Stimulated activated CD4-positive, alpha-beta T cell treated with anti-CD3 and anti-CD28 coated beads, TNF-alpha, amount 100 ng/mL, for 4 hours (primary cell): Measurements from ENCODE around the gene CCDC57.
"Not testable (repeated sequence)": the region's sequence is repeated elsewhere in the genome, so short reads cannot be mapped to it uniquely, and the experiment has no call there.

Experiments
- DNase-seq, 3 experiments: peaks; one replicate each; pipeline ENCODE4 v3.0.0-alpha.2; 2020; ENCODE audit warnings: low read depth in 3 of 3

CCDC57 gene

GRCh38 chr17:82212331-82213250, at the start of gene CCDC57:
Gene CCDC57 (minus strand): TSS chr17:82212842. CDS start chr17:82201944, 10,898 bp downstream.
- DNase-seq = peak in 1 of 3 experiments; percentile 68

GRCh38 chr17:82262344-82262743, 49.7 kb upstream of the CCDC57 start:
- DNase-seq = no peak

GRCh38 chr17:82259972-82260961, 47.6 kb upstream of the CCDC57 start:
- not testable (repeated sequence) for DNase-seq

- DNase-seq = no peak
These were observed 45.9 kb upstream of the CCDC57 start for GRCh38 chr17:82258555-82258954.

- peak in 1 of 3 experiments; percentile 40 for DNase-seq
These were observed 44.8 kb upstream of the CCDC57 start for GRCh38 chr17:82257473-82257872.

GRCh38 chr17:82256242-82256885, 43.7 kb upstream of the CCDC57 start:
- DNase-seq = no peak

GRCh38 chr17:82255402-82255972, 42.8 kb upstream of the CCDC57 start:
- DNase-seq = no peak

GRCh38 chr17:82254746-82255145, 42.1 kb upstream of the CCDC57 start:
- DNase-seq = not testable (repeated sequence)

GRCh38 chr17:82254096-82254495, 41.5 kb upstream of the CCDC57 start:
- not testable (repeated sequence) for DNase-seq

GRCh38 chr17:82253179-82253544, 40.5 kb upstream of the CCDC57 start:
- no peak for DNase-seq

- DNase-seq = no peak
These were observed 40.0 kb upstream of the CCDC57 start for GRCh38 chr17:82252511-82253178.

- DNase-seq = no peak
These were observed 38.3 kb upstream of the CCDC57 start for GRCh38 chr17:82250868-82251500.

- DNase-seq = no peak
These were observed 37.4 kb upstream of the CCDC57 start for GRCh38 chr17:82249896-82250581.

GRCh38 chr17:82248815-82249674, 36.4 kb upstream of the CCDC57 start:
- no peak for DNase-seq

GRCh38 chr17:82247856-82248671, 35.4 kb upstream of the CCDC57 start:
- no peak for DNase-seq

GRCh38 chr17:82247182-82247823, 34.7 kb upstream of the CCDC57 start:
- DNase-seq = no peak
